HCT116 (cell line): ENCODE measurements around the gene RAPGEF2. TPM values are rescaled to one million over a fixed set of nuclear protein-coding genes. Genes with fewer than 3 reads are reported as not detected.

Experiments
- ATAC-seq: fragments of 200-7000 bp; cut with Tn5 transposase; 2 replicates; pipeline ENCODE4 v1.9.1; 2020; ENCODE audit warnings: mild to moderate bottlenecking, moderate library complexity
- BruUV-seq: library from RNA; stranded (reverse); fragments of 400-500 nt; replicated peaks from 2 replicates; lab custom pipeline; 2021; lab: Mats Ljungman, UMichigan
- CTCF ChIA-PET: fragments of 300-600 bp; sonication (Branson Sonifier 250); formaldehyde crosslinking; loops from one replicate; lab custom pipeline; 2021; ENCODE audit warnings: antibody characterized with exemption; lab: Charles Lee
- POLR2A ChIA-PET: fragments of 300-600, 350-600 bp; sonication (Branson Sonifier 250); formaldehyde crosslinking; loops from one replicate; lab custom pipeline; 2021; ENCODE audit warnings: antibody characterized with exemption; lab: Charles Lee
- RAD21 ChIA-PET, 2 experiments: fragments of 300-600 bp; sonication (Branson Sonifier 250); formaldehyde crosslinking; loops; one replicate each; lab custom pipeline; 2023; ENCODE audit warnings: low total read pairs in 2 of 2; ENCODE audit not compliant: uncharacterized antibody in 2 of 2, unreplicated experiment in 2 of 2, low non-redundant PET in 1 of 2; lab: Charles Lee
- DNase-seq: peaks from one replicate; pipeline ENCODE4 v3.0.0-alpha.2; 2010; ENCODE audit warnings: low read depth, low spot score
- H2AFZ ChIP-seq: fragments of 200-600 bp; shearing (Covaris generic), sonication (generic); 2 replicates; pipeline ENCODE4 v1.6.1; 2017; ENCODE audit warnings: low read depth, mixed run types, mixed read lengths, antibody characterized with exemption, low read length; ENCODE audit not compliant: poor library complexity, severe bottlenecking
- H3K27ac ChIP-seq: 2 replicates; pipeline ENCODE4 v1.5.1; 2012; ENCODE audit warnings: low read depth, low read length
- H3K27me3 ChIP-seq: fragments of 200-600 bp; sonication (generic); 2 replicates; pipeline ENCODE4 v1.6.1; 2016; ENCODE audit warnings: mixed run types, low read length, mixed read lengths; ENCODE audit not compliant: insufficient read depth
- H3K36me3 ChIP-seq, 2 experiments: fragments of 200-500 bp in 1 of 2; fragments of 200-600 bp in 1 of 2; sonication (Bioruptor generic) in 1 of 2; sonication (generic) in 1 of 2; 2 replicates each; pipeline versions ENCODE4 v1.5.1 to v1.6.1; 2014 to 2016; ENCODE audit warnings: low read length in 2 of 2, inconsistent platforms in 1 of 2, mixed read lengths in 1 of 2, mixed run types in 1 of 2; ENCODE audit not compliant: insufficient read depth in 2 of 2, control insufficient read depth in 1 of 2
- H3K4me1 ChIP-seq, 2 experiments: fragments of 200-600 bp in 1 of 2; sonication (generic) in 1 of 2; 2 replicates each; pipeline versions ENCODE4 v1.5.1 to v1.6.1; 2012 to 2017; ENCODE audit warnings: low read length in 2 of 2, inconsistent platforms in 1 of 2, mild to moderate bottlenecking in 1 of 2, mixed read lengths in 1 of 2, mixed run types in 1 of 2, moderate library complexity in 1 of 2; ENCODE audit not compliant: insufficient read depth in 2 of 2, control insufficient read depth in 1 of 2
- H3K4me2 ChIP-seq: fragments of 200-600 bp; sonication (generic); 2 replicates; pipeline ENCODE4 v1.6.1; 2017; ENCODE audit warnings: mixed run types, low read length, mixed read lengths
- H3K4me3 ChIP-seq, 2 experiments: fragments of 200-600 bp in 1 of 2; sonication (generic) in 1 of 2; replicated peaks in 1 of 2; 2 replicates each; pipeline ENCODE4 v1.5.1; 2011 to 2016; ENCODE audit warnings: low read length in 2 of 2, control low read depth in 1 of 2, low read depth in 1 of 2, mild to moderate bottlenecking in 1 of 2, mixed read lengths in 1 of 2, mixed run types in 1 of 2
- H3K79me2 ChIP-seq: fragments of 200-600 bp; sonication (generic); 2 replicates; pipeline ENCODE4 v1.6.1; 2017; ENCODE audit warnings: mild to moderate bottlenecking, mixed run types, low read length, moderate library complexity, mixed read lengths; ENCODE audit not compliant: insufficient read depth
- H3K9ac ChIP-seq: fragments of 200-600 bp; sonication (generic); 2 replicates; pipeline ENCODE4 v1.6.1; 2016; ENCODE audit warnings: low read length, mixed read lengths
- H3K9me2 ChIP-seq: fragments of 200-600 bp; sonication (generic), shearing (Covaris generic); 2 replicates; pipeline ENCODE4 v1.6.1; 2017; ENCODE audit warnings: mixed run types, mild to moderate bottlenecking, moderate library complexity; ENCODE audit not compliant: insufficient read depth
- H3K9me3 ChIP-seq, 2 experiments: fragments of 200-500 bp in 1 of 2; fragments of 200-600 bp in 1 of 2; sonication (Bioruptor generic) in 1 of 2; sonication (generic) in 1 of 2; 2 replicates each; pipeline ENCODE4 v1.6.1; 2014 to 2017; ENCODE audit warnings: low read length in 2 of 2, mixed read lengths in 2 of 2, inconsistent platforms in 1 of 2, low read depth in 1 of 2, mild to moderate bottlenecking in 1 of 2, mixed run types in 1 of 2, moderate library complexity in 1 of 2; ENCODE audit not compliant: control insufficient read depth in 1 of 2, insufficient read depth in 1 of 2
- H4K20me1 ChIP-seq: fragments of 200-600 bp; sonication (generic), shearing (Covaris generic); 2 replicates; pipeline ENCODE4 v1.6.1; 2017; ENCODE audit warnings: mixed run types, mild to moderate bottlenecking, moderate library complexity; ENCODE audit not compliant: insufficient read depth
- EZH2phosphoT487 ChIP-seq: fragments of 200-600 bp; IDR thresholded peaks from 2 replicates; pipeline ENCODE4 v1.6.1; 2018; ENCODE audit warnings: antibody characterized with exemption, borderline replicate concordance
- FOSL1 ChIP-seq: IDR thresholded peaks from 2 replicates; pipeline ENCODE4 v1.6.1; 2012; ENCODE audit warnings: low read depth
- JUND ChIP-seq: IDR thresholded peaks from 2 replicates; pipeline ENCODE4 v1.6.1; 2012
- POLR2A ChIP-seq: IDR thresholded peaks from 2 replicates; pipeline ENCODE4 v1.7.0; 2011; ENCODE audit warnings: borderline replicate concordance; ENCODE audit not compliant: insufficient read depth, insufficient read length; ENCODE audit errors: extremely low read depth
- POLR2AphosphoS5 ChIP-seq: IDR thresholded peaks from 2 replicates; pipeline ENCODE4 v1.6.1; 2011; ENCODE audit warnings: mild to moderate bottlenecking, low read depth, low read length, moderate library complexity
- SIN3A ChIP-seq: IDR thresholded peaks from 2 replicates; pipeline ENCODE4 v1.6.1; 2012; ENCODE audit warnings: low read depth
- SP1 ChIP-seq: IDR thresholded peaks from 2 replicates; pipeline ENCODE4 v1.6.1; 2012; ENCODE audit warnings: low read depth
- SRF ChIP-seq: IDR thresholded peaks from 2 replicates; pipeline ENCODE4 v1.6.1; 2012; ENCODE audit warnings: low read depth
- TCF7L2 ChIP-seq: IDR thresholded peaks from 2 replicates; pipeline ENCODE4 v1.7.0; 2011; ENCODE audit warnings: borderline replicate concordance, inconsistent platforms; ENCODE audit not compliant: insufficient read depth, insufficient read length; ENCODE audit errors: extremely low read depth
- YY1 ChIP-seq: IDR thresholded peaks from 2 replicates; pipeline ENCODE4 v1.6.1; 2011; ENCODE audit warnings: low read length, low read depth, moderate library complexity, mild to moderate bottlenecking; ENCODE audit not compliant: insufficient replicate concordance; ENCODE audit errors: extremely low read depth
- ZFX ChIP-seq: fragments of 450-650 bp; IDR thresholded peaks from 2 replicates; pipeline ENCODE4 v1.6.1; 2017
- ZNF274 ChIP-seq: fragments of 200-500 bp; sonication (Bioruptor generic); IDR thresholded peaks from 2 replicates; pipeline ENCODE4 v1.6.1; 2014; ENCODE audit warnings: mild to moderate bottlenecking, low read depth, low read length, inconsistent platforms
- intact Hi-C: fragments of 100-400 bp; cut with micrococcal nuclease; formaldehyde crosslinking; loops from 2 replicates; pipeline ENCODE4 v1.10.0; 2022
- total RNA-seq: library from RNA; stranded (reverse); gene quantifications from one replicate; pipeline ENCODE4 v1.2.1, GENCODE V29; 2021; ENCODE audit not compliant: unreplicated experiment
- TF ChIP-seq, protein P1 (sequence below): IDR thresholded peaks from 2 replicates; pipeline ENCODE4 v1.6.1; 2011; ENCODE audit warnings: mild to moderate bottlenecking, low read length, moderate library complexity; ENCODE audit not compliant: insufficient replicate concordance; ENCODE audit errors: extremely low read depth
- TF ChIP-seq, protein P2 (sequence below), 3 experiments: fragments of 200-600 bp in 1 of 3; sonication (generic) in 1 of 3; IDR thresholded peaks in 2 of 3; conservative IDR thresholded peaks in 1 of 3; 2 replicates each; pipeline ENCODE4 v1.5.1; 2012 to 2017; ENCODE audit warnings: low read depth in 2 of 3, low read length in 2 of 3, antibody characterized with exemption in 1 of 3, borderline replicate concordance in 1 of 3, control low read depth in 1 of 3, mild to moderate bottlenecking in 1 of 3, mixed read lengths in 1 of 3, mixed run types in 1 of 3, moderate library complexity in 1 of 3; ENCODE audit not compliant: insufficient read depth in 1 of 3

RAPGEF2 gene
- total RNA-seq, 1 experiment from 2014 or later = 21.2 TPM

DNA sequence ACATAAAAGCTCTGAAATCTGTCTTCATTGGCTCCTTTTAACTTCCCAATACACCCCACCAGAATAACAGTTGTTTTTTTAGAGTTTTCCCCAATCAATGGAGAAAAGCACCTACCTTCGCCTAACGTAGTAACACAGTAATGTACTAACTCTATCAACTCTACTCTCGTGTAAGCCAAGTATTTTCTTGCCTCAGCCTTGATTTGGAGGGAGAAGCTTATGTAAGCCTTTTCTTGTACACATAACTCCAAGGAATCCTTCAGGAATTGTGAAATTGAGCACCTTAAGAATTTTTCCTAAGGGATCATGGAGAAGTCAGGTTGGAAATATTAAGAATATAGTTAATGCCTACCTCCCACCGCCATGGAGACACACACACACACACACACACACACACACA lies 181.2 kb downstream of the RAPGEF2 start:
- Histone ChIP-seq H3K79me2 (no peaks in the 10 kb centered on the region), H3K4me3 (no peak overlapping the region), H3K4me1 (peaks cover 0 to 7% of the 10 kb centered on the region in 2 experiments; a peak in 2 of 4 replicates), H2AFZ (no peak overlapping the region), H3K36me3 (no peaks in the 10 kb centered on the region), H4K20me1 (no peaks in the 10 kb centered on the region), H3K27me3 (no peaks in the 10 kb centered on the region), H3K9me3 (no peaks in the 10 kb centered on the region), H3K9me2 (no peaks in the 10 kb centered on the region), H3K9ac (no peak overlapping the region), H3K27ac (no peak overlapping the region), H3K4me2 (no peak overlapping the region)
- POLR2A ChIA-PET = no interaction called here
- CTCF ChIA-PET = no interaction called here
- RAD21 ChIA-PET = no interaction called here
- no peak for TF ChIP-seq SP1
- TF ChIP-seq SRF = no peak
- no peak for TF ChIP-seq ZNF274
- TF ChIP-seq FOSL1 = no peak
- TF ChIP-seq, protein P1, sequence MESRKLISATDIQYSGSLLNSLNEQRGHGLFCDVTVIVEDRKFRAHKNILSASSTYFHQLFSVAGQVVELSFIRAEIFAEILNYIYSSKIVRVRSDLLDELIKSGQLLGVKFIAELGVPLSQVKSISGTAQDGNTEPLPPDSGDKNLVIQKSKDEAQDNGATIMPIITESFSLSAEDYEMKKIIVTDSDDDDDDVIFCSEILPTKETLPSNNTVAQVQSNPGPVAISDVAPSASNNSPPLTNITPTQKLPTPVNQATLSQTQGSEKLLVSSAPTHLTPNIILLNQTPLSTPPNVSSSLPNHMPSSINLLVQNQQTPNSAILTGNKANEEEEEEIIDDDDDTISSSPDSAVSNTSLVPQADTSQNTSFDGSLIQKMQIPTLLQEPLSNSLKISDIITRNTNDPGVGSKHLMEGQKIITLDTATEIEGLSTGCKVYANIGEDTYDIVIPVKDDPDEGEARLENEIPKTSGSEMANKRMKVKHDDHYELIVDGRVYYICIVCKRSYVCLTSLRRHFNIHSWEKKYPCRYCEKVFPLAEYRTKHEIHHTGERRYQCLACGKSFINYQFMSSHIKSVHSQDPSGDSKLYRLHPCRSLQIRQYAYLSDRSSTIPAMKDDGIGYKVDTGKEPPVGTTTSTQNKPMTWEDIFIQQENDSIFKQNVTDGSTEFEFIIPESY = no peak
- no peak for TF ChIP-seq POLR2A
- no peak for TF ChIP-seq YY1
- no peak for TF ChIP-seq EZH2phosphoT487
- TF ChIP-seq TCF7L2 = no peak
- TF ChIP-seq, protein P2, sequence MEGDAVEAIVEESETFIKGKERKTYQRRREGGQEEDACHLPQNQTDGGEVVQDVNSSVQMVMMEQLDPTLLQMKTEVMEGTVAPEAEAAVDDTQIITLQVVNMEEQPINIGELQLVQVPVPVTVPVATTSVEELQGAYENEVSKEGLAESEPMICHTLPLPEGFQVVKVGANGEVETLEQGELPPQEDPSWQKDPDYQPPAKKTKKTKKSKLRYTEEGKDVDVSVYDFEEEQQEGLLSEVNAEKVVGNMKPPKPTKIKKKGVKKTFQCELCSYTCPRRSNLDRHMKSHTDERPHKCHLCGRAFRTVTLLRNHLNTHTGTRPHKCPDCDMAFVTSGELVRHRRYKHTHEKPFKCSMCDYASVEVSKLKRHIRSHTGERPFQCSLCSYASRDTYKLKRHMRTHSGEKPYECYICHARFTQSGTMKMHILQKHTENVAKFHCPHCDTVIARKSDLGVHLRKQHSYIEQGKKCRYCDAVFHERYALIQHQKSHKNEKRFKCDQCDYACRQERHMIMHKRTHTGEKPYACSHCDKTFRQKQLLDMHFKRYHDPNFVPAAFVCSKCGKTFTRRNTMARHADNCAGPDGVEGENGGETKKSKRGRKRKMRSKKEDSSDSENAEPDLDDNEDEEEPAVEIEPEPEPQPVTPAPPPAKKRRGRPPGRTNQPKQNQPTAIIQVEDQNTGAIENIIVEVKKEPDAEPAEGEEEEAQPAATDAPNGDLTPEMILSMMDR (IDR thresholded peaks at IDR 0.05 in 2 of 3, conservative IDR thresholded peaks at IDR 0.05 in 1 of 3; ENCODE audit: borderline replicate concordance in 1 of 3, insufficient read depth in 1 of 3, low read depth in 2 of 3, low read length in 2 of 3) = no peak
- TF ChIP-seq ZFX = no peak
- TF ChIP-seq SIN3A = no peak
- TF ChIP-seq JUND = no peak
- no peak for TF ChIP-seq POLR2AphosphoS5
- intact Hi-C loops = no loop called here
- no TSS peak for BruUV-seq
- DNase-seq (no peak), ATAC-seq (no peak)
